Stimulated activated CD4-positive, alpha-beta T cell treated with anti-CD3 and anti-CD28 coated beads, Interleukin-12 subunit alpha, Interleukin-12 subunit beta, amount 100 ng/mL, for 24 hours (primary cell): ENCODE results near the gene BAZ1A.
"Not testable (repeated sequence)": the region's sequence is repeated elsewhere in the genome, so short reads cannot be mapped to it uniquely, and the experiment has no call there.

Source experiments
- DNase-seq, 2 experiments: peaks; one replicate each; pipeline ENCODE4 v3.0.0-alpha.2; 2020; ENCODE audit warnings: low read depth in 2 of 2

BAZ1A gene

GRCh38 chr14:34781242-34781641 lies 93.9 kb downstream of the BAZ1A start:
- DNase-seq: no peak

GRCh38 chr14:34780646-34781045 lies 94.5 kb downstream of the BAZ1A start:
- no peak for DNase-seq

GRCh38 chr14:34778744-34779143 lies 96.4 kb downstream of the BAZ1A start:
- DNase-seq: no peak

- DNase-seq: no peak
Measured at GRCh38 chr14:34776611-34777010, 98.5 kb downstream of the BAZ1A start.

GRCh38 chr14:34775922-34776321 lies 99.2 kb downstream of the BAZ1A start:
- DNase-seq: no peak

GRCh38 chr14:34775342-34775741 lies 99.8 kb downstream of the BAZ1A start:
- no peak for DNase-seq

GRCh38 chr14:34770901-34771300 lies 104.3 kb downstream of the BAZ1A start:
- no peak for DNase-seq

- DNase-seq: no peak
Measured at GRCh38 chr14:34766606-34767005, 108.6 kb downstream of the BAZ1A start.

- DNase-seq: no peak
Measured at GRCh38 chr14:34766060-34766459, 109.1 kb downstream of the BAZ1A start.

- no peak for DNase-seq
Measured at GRCh38 chr14:34755215-34755614, 119.9 kb downstream of the BAZ1A start.

- no peak for DNase-seq
Measured at GRCh38 chr14:34754687-34755086, 120.5 kb downstream of the BAZ1A start.

- no peak for DNase-seq
Measured at GRCh38 chr14:34750670-34751069, 124.5 kb downstream of the BAZ1A start.

GRCh38 chr14:34750233-34750632 lies 124.9 kb downstream of the BAZ1A start:
- no peak for DNase-seq

- DNase-seq: no peak
Measured at GRCh38 chr14:34749408-34749807, 125.8 kb downstream of the BAZ1A start.

- DNase-seq: no peak
Measured at GRCh38 chr14:34742270-34743115, 132.7 kb downstream of the BAZ1A start.

GRCh38 chr14:34741840-34742239 lies 133.3 kb downstream of the BAZ1A start:
- DNase-seq: no peak

GRCh38 chr14:34740139-34740538 lies 135.0 kb downstream of the BAZ1A start:
- DNase-seq: not testable (repeated sequence)

GRCh38 chr14:34737079-34737478 lies 138.1 kb downstream of the BAZ1A start:
- not testable (repeated sequence) for DNase-seq

- DNase-seq: no peak
Measured at GRCh38 chr14:34733245-34733644, 141.9 kb downstream of the BAZ1A start.

- DNase-seq: no peak
Measured at GRCh38 chr14:34732802-34733201, 142.4 kb downstream of the BAZ1A start.

GRCh38 chr14:34723867-34724266 lies 151.3 kb downstream of the BAZ1A start:
- no peak for DNase-seq

GRCh38 chr14:34722723-34723545 lies 152.2 kb downstream of the BAZ1A start:
- DNase-seq: peak; percentile 2 to 22

GRCh38 chr14:34721129-34721528 lies 154.0 kb downstream of the BAZ1A start:
- DNase-seq: no peak
